Amniotic epithelial cell (primary cell): ENCODE data around the gene MIGA2.
A peak's percentile ranks its signal among the peaks of the same experiment; 100 is the strongest.
"Not testable (repeated sequence)": the region's sequence is repeated elsewhere in the genome, so short reads cannot be mapped to it uniquely, and the experiment has no call there.

Experiments
- DNase-seq: peaks from one replicate; pipeline ENCODE4 v3.0.0-alpha.2; 2010; ENCODE audit warnings: low read depth

Gene MIGA2

GRCh38 chr9:129011761-129012181 lies 24.7 kb upstream of the MIGA2 start:
- DNase-seq, result no peak

GRCh38 chr9:129012343-129012742 lies 24.1 kb upstream of the MIGA2 start:
- DNase-seq, result no peak

GRCh38 chr9:129012893-129013448 lies 23.5 kb upstream of the MIGA2 start:
- DNase-seq, result no peak

- DNase-seq, result no peak
Observed at GRCh38 chr9:129013674-129014073, 22.8 kb upstream of the MIGA2 start.

GRCh38 chr9:129014124-129014523 lies 22.3 kb upstream of the MIGA2 start:
- no peak for DNase-seq

GRCh38 chr9:129014608-129015007 lies 21.8 kb upstream of the MIGA2 start:
- DNase-seq, result no peak

GRCh38 chr9:129021091-129021490 lies 15.3 kb upstream of the MIGA2 start:
- no peak for DNase-seq

GRCh38 chr9:129022037-129022436 lies 14.4 kb upstream of the MIGA2 start:
- no peak for DNase-seq

GRCh38 chr9:129023036-129023907 lies 13.2 kb upstream of the MIGA2 start:
- peak; percentile 78 for DNase-seq

- DNase-seq, result no peak
Observed at GRCh38 chr9:129023908-129024233, 12.6 kb upstream of the MIGA2 start.

GRCh38 chr9:129026442-129027223 lies 9.8 kb upstream of the MIGA2 start:
- peak; percentile 27 for DNase-seq

GRCh38 chr9:129027224-129027684 lies 9.2 kb upstream of the MIGA2 start:
- DNase-seq, result no peak

GRCh38 chr9:129027685-129028191 lies 8.7 kb upstream of the MIGA2 start:
- DNase-seq, result no peak

GRCh38 chr9:129028192-129028966 lies 8.0 kb upstream of the MIGA2 start, which contains the start of gene SH3GLB2:
Gene SH3GLB2, minus strand, starts transcription at chr9:129028331. Its CDS starts 177 bp downstream, at chr9:129028154.
- DNase-seq, result peak; percentile 90

GRCh38 chr9:129030191-129030590 lies 6.2 kb upstream of the MIGA2 start:
- DNase-seq, result no peak

- no peak for DNase-seq
Observed at GRCh38 chr9:129031514-129031913, 4.9 kb upstream of the MIGA2 start.

GRCh38 chr9:129032541-129033159 lies 3.8 kb upstream of the MIGA2 start:
- no peak for DNase-seq

GRCh38 chr9:129033216-129033615 lies 3.2 kb upstream of the MIGA2 start:
- DNase-seq, result no peak

GRCh38 chr9:129035838-129036237 lies 588 bp upstream of the MIGA2 start:
- not testable (repeated sequence) for DNase-seq

- DNase-seq, result no peak
Observed at GRCh38 chr9:129036923-129037766, 719 bp downstream of the MIGA2 start.
